GM12873 (cell line): ENCODE results near the gene CCSER1.

Source experiments
- TF ChIP-seq, protein P1 (sequence below): IDR thresholded peaks from 2 replicates; pipeline ENCODE4 v1.5.1; 2012; ENCODE audit warnings: low read depth, mild to moderate bottlenecking, moderate library complexity, low read length, control low read depth; ENCODE audit not compliant: insufficient read depth; ENCODE audit errors: missing control alignments

The CCSER1 gene

DNA sequence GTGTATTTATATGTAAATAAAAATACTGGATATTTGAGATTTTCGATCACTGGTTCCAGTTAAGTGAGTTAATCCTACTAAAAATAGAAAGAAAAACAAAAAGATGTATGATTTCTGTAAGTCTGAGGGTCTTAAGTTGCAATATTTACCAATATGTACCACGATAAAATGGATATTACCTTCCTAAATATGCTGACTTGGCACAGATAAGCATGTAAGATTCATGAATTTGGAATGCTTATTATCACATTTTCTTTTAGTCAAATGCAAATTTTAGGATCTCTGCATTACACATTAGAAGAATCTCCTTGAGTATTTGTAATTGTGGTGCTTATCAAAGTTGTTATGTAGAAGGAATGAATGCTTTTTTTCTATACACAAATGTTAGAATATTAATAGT is 1158.3 kb downstream of the CCSER1 start:
- TF ChIP-seq, protein P1, sequence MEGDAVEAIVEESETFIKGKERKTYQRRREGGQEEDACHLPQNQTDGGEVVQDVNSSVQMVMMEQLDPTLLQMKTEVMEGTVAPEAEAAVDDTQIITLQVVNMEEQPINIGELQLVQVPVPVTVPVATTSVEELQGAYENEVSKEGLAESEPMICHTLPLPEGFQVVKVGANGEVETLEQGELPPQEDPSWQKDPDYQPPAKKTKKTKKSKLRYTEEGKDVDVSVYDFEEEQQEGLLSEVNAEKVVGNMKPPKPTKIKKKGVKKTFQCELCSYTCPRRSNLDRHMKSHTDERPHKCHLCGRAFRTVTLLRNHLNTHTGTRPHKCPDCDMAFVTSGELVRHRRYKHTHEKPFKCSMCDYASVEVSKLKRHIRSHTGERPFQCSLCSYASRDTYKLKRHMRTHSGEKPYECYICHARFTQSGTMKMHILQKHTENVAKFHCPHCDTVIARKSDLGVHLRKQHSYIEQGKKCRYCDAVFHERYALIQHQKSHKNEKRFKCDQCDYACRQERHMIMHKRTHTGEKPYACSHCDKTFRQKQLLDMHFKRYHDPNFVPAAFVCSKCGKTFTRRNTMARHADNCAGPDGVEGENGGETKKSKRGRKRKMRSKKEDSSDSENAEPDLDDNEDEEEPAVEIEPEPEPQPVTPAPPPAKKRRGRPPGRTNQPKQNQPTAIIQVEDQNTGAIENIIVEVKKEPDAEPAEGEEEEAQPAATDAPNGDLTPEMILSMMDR = no peak

DNA sequence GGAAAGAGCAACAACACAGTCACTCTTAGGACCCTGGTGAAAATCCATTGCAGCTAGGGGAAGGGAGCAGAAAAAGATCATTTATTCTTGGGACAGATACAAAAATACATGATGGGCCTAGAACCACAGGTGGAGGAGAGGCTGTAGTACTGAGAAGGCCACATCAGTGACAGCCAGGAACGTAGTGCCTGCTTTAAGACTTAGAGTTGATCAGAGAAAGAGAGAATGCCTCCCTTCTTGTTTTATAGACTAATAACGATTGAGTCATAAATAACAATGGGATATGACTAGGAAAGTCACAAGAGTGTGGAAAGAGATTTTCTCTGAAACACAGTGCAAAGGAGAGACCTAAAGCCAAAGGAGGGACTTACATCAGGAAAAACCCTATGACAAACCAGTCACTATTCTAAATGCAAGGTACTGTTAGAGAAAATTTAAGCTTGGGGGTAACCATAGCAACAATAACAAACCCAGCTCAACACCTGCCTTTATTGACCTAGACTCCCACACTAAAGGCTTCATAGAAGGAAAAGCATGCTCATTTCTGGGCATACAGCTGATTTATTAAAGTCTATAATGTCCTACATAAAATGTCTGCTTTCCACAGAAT is 1161.6 kb downstream of the CCSER1 start:
- TF ChIP-seq, protein P1 = no peak

DNA sequence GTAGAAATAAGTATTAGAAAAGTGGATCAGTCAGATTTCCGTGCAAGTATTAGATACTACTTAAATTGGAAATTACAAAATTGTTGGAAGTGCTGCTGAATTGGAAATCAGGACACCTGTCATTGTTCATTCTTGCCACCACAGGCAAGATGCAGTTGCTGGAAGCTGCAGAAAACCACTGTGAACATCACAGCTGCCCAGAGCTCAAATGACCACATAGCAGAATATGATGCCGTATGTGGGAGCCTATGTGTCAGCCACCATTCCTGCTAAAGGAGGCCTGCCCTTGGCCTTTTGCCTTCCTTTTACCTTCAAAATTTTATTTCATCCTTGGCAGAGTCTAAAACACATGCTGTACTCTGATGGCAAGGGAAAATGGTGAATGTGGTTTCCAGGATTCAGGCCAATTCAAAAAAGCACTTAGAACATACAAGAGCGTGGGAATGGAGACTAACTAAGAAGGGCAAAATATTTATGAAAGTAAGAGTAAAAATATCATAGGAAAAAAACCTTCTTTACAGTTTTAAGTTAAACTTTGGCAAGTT is 1171.0 kb downstream of the CCSER1 start:
- TF ChIP-seq, protein P1 = no peak

DNA sequence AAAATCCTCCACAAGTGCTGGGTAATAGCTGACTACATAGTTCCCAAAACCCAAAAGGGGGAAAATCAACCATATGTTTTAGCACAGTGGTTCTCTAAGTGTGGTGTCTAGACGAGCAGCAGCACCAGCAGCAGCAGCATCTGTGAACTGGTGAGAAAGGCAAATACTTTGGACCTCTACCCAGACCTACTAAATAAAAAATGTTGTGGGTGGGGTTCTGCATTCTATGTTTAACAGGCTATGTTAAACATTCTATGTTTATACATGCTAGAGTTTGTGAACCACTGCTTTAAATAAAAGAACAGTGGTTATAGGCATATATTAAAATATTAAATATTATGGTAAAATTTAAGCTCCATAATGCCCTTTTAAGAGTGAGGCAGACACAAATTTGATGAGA is 1171.6 kb downstream of the CCSER1 start:
- TF ChIP-seq, protein P1 = no peak

DNA sequence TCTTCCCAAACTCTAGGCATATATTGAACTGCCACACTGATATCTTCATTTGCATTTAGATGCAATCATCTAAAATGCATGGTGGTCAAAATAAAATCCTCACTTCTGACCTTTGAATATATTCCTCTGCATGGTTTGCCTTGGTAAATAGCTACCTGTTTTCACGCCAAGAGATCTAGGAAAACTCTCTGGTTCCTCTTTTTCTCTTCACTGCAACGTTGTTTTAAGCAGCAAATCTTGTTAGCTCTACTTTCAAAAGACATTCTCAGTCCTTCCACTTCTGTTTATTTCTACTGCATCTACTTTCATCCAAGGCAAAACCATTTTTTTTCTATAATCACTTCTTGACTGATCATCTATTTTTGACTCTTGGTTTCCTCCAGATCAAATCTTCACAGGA is 1174.9 kb downstream of the CCSER1 start:
- TF ChIP-seq, protein P1 = no peak

DNA sequence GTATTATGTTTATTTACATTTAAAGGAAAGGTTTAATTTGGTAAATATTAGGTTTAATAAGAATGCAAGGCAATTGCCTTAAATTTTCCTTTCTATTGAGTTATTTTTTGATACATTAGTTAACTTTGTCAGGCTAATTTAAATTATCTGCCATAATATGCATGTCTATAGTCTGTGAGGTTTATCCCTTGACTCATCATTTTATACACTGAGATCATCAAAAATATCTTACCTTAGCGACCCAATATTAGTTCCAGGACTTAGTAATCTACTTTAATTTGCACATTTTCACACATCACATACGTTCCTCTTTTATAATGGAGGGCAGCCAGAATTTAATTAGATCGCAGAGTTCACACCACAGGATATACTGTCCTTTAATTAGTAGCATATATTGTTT is 1177.1 kb downstream of the CCSER1 start:
- TF ChIP-seq, protein P1 = no peak

DNA sequence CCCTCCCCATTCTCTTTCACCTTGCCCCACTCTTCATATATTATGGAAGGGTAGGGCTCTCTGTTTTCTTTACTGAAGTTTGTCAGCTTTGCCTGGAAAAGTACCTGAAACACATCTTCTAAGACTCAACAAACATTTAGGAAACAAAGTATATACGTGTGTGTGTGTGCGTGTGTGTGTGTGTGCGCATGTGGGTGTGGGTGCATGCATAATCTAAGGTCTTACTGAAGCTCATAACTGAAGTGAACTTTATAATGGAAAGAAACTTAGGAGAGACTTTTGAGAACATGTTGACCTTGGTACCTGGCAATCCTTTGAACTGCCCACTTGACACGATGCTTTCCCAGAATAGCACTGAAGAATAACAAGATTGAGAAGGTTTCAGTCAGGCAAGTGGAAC is 1190.2 kb downstream of the CCSER1 start:
- TF ChIP-seq, protein P1 = no peak
